WTC11 (cell line): ENCODE measurements around the gene SEMA6D. TPM values are rescaled to one million over a fixed set of nuclear protein-coding genes. Genes with fewer than 3 reads are reported as not detected.

Source experiments
- ATAC-seq: fragments of 200-7000 bp; cut with Tn5 transposase; 2 replicates; pipeline ENCODE4 v1.10.0; 2021; ENCODE audit warnings: mild to moderate bottlenecking, moderate library complexity
- CTCF ChIA-PET: fragments of 300-600 bp; sonication (Branson Sonifier 250); formaldehyde crosslinking; loops from one replicate; lab custom pipeline; 2021; ENCODE audit warnings: antibody characterized with exemption; lab: Charles Lee
- POLR2A ChIA-PET: fragments of 350-600 bp; sonication (Branson Sonifier 250); formaldehyde crosslinking; loops from one replicate; lab custom pipeline; 2021; ENCODE audit warnings: antibody characterized with exemption; lab: Charles Lee
- DNase-seq: peaks from one replicate; pipeline ENCODE4 v3.0.0; 2021; ENCODE audit warnings: low spot score
- H3K27ac Mint-ChIP-seq: 2 replicates; pipeline ENCODE4 v1.8.0; 2021; ENCODE audit warnings: mixed read lengths
- H3K27me3 Mint-ChIP-seq: 2 replicates; pipeline ENCODE4 v1.8.0; 2021; ENCODE audit warnings: low read depth, mild to moderate bottlenecking, moderate library complexity, mixed read lengths
- H3K36me3 Mint-ChIP-seq: 2 replicates; pipeline ENCODE4 v1.8.0; 2021; ENCODE audit warnings: mixed read lengths
- H3K4me1 Mint-ChIP-seq: 2 replicates; pipeline ENCODE4 v1.8.0; 2022; ENCODE audit warnings: mixed read lengths
- H3K4me3 Mint-ChIP-seq: 2 replicates; pipeline ENCODE4 v1.8.0; 2021; ENCODE audit warnings: mild to moderate bottlenecking, moderate library complexity, mixed read lengths
- H3K9me3 Mint-ChIP-seq: 2 replicates; pipeline ENCODE4 v1.8.0; 2021; ENCODE audit warnings: mixed read lengths
- ELF4 ChIP-seq: sonication (generic); formaldehyde crosslinking; IDR thresholded peaks from 2 replicates; pipeline ENCODE4 v1.8.1; 2022; ENCODE audit warnings: low read depth, mild to moderate bottlenecking, moderate library complexity, missing genetic modification reagents
- ETV6 ChIP-seq: sonication (generic); formaldehyde crosslinking; IDR thresholded peaks from 2 replicates; pipeline ENCODE4 v1.8.1; 2022; ENCODE audit warnings: mild to moderate bottlenecking, missing genetic modification reagents
- FOXJ3 ChIP-seq: sonication (generic); formaldehyde crosslinking; IDR thresholded peaks from 2 replicates; pipeline ENCODE4 v1.9.0; 2021; ENCODE audit warnings: missing genetic modification reagents, mild to moderate bottlenecking, borderline replicate concordance
- GRHL2 ChIP-seq: fragments of 250-450 bp; sonication (Bioruptor Pico); IDR thresholded peaks from 2 replicates; pipeline ENCODE4 v1.8.0; 2022; ENCODE audit warnings: mild to moderate bottlenecking, moderate library complexity; ENCODE audit not compliant: insufficient replicate concordance, severe bottlenecking
- NR2C2 ChIP-seq: sonication (generic); formaldehyde crosslinking; IDR thresholded peaks from 2 replicates; pipeline ENCODE4 v1.8.0; 2022; ENCODE audit warnings: mild to moderate bottlenecking, missing genetic modification reagents
- TCF7 ChIP-seq: sonication (generic); formaldehyde crosslinking; IDR thresholded peaks from 2 replicates; pipeline ENCODE4 v1.8.0; 2022; ENCODE audit warnings: mild to moderate bottlenecking, low read depth, missing genetic modification reagents, moderate library complexity
- TP53 ChIP-seq: sonication (generic); formaldehyde crosslinking; IDR thresholded peaks from 2 replicates; pipeline ENCODE4 v1.8.1; 2023; ENCODE audit warnings: mild to moderate bottlenecking, missing genetic modification reagents
- ZNF121 ChIP-seq: sonication (generic); formaldehyde crosslinking; IDR thresholded peaks from 2 replicates; pipeline ENCODE4 v1.8.0; 2023; ENCODE audit warnings: missing genetic modification reagents
- ZNF232 ChIP-seq: sonication (generic); formaldehyde crosslinking; IDR thresholded peaks from 2 replicates; pipeline ENCODE4 v1.8.0; 2022; ENCODE audit warnings: mild to moderate bottlenecking, missing genetic modification reagents
- ZNF396 ChIP-seq: fragments of 250-450 bp; sonication (Bioruptor Pico); IDR thresholded peaks from 2 replicates; pipeline ENCODE4 v1.8.0; 2021; ENCODE audit warnings: mild to moderate bottlenecking, moderate library complexity, borderline replicate concordance
- ZNF671 ChIP-seq: fragments of 250-450 bp; sonication (Bioruptor Pico); IDR thresholded peaks from 2 replicates; pipeline ENCODE4 v1.8.0; 2021; ENCODE audit warnings: mild to moderate bottlenecking
- total RNA-seq: library from RNA; stranded (reverse); gene quantifications from 3 replicates; pipeline ENCODE4 v1.2.3, GENCODE V29; 2021
- TF ChIP-seq, protein P1 (sequence below): fragments of 250-450 bp; sonication (Bioruptor Pico); IDR thresholded peaks from 2 replicates; pipeline ENCODE4 v1.9.0; 2021; ENCODE audit warnings: moderate library complexity, mild to moderate bottlenecking, inconsistent platforms, borderline replicate concordance
- TF ChIP-seq, protein P2 (sequence below): sonication (generic); formaldehyde crosslinking; IDR thresholded peaks from 2 replicates; pipeline ENCODE4 v1.8.1; 2023; ENCODE audit warnings: mild to moderate bottlenecking, moderate library complexity, missing genetic modification reagents
- TF ChIP-seq, protein P3 (sequence below): sonication (generic); formaldehyde crosslinking; IDR thresholded peaks from 2 replicates; pipeline ENCODE4 v1.8.1; 2022; ENCODE audit warnings: mild to moderate bottlenecking, moderate library complexity, missing genetic modification reagents
- TF ChIP-seq, protein P4 (sequence below): sonication (generic); formaldehyde crosslinking; IDR thresholded peaks from 2 replicates; pipeline ENCODE4 v1.8.0; 2022; ENCODE audit warnings: mild to moderate bottlenecking, missing genetic modification reagents
- TF ChIP-seq, protein P5 (sequence below): fragments of 250-450 bp; sonication (Bioruptor Pico); IDR thresholded peaks from 2 replicates; pipeline ENCODE4 v1.9.0; 2021; ENCODE audit warnings: mild to moderate bottlenecking
- TF ChIP-seq, protein P6 (sequence below): fragments of 250-450 bp; sonication (Bioruptor Pico); IDR thresholded peaks from 2 replicates; pipeline ENCODE4 v1.8.0; 2021; ENCODE audit warnings: mild to moderate bottlenecking
- TF ChIP-seq, protein P7 (sequence below): sonication (generic); formaldehyde crosslinking; IDR thresholded peaks from 2 replicates; pipeline ENCODE4 v1.8.1; 2022; ENCODE audit warnings: low read depth, mild to moderate bottlenecking, moderate library complexity, missing genetic modification reagents, borderline replicate concordance
- TF ChIP-seq, protein P8 (sequence below): sonication (generic); formaldehyde crosslinking; IDR thresholded peaks from 2 replicates; pipeline ENCODE4 v1.8.0; 2022; ENCODE audit warnings: mild to moderate bottlenecking, missing genetic modification reagents
- TF ChIP-seq, protein P9 (sequence below): sonication (generic); formaldehyde crosslinking; IDR thresholded peaks from 2 replicates; pipeline ENCODE4 v1.8.0; 2022; ENCODE audit warnings: missing genetic modification reagents
- TF ChIP-seq, protein P10 (sequence below): sonication (generic); formaldehyde crosslinking; IDR thresholded peaks from 2 replicates; pipeline ENCODE4 v1.8.1; 2022; ENCODE audit warnings: missing genetic modification reagents, borderline replicate concordance

SEMA6D gene
- total RNA-seq, 1 experiment from 2014 or later = 2.6 TPM

DNA sequence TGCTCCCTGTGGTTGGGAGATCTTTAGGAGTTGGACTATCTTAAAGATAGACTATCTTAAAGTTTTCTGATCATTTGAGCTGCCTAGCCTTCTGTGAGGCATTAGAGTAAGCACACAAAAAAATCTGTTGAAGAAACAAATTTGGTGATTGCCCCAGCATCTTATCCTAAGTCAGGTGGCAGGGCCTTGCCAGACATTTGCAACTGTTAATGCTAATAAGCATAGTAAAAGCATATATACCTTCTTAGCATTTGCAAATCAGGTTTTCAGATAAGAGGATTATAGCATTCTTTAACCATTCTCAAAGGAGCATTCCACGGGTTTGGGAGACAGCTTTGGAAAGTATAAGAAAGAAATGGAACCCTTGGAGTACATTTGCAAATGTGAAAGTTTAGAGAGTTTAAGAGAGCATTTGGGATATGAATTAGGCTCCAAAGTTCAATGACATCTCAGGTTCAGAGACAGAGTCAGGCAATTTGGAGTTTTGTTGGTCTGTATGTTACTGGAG is 61.0 kb downstream of the SEMA6D start (continued):
- TF ChIP-seq ZNF121 (CRISPR knock-in tag) = no peak
- TF ChIP-seq ZNF232 (CRISPR knock-in tag) = no peak
- TF ChIP-seq, protein P1, sequence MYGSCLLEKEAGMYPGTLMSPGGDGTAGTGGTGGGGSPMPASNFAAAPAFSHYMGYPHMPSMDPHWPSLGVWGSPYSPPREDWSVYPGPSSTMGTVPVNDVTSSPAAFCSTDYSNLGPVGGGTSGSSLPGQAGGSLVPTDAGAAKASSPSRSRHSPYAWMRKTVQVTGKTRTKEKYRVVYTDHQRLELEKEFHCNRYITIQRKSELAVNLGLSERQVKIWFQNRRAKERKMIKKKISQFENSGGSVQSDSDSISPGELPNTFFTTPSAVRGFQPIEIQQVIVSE (CRISPR knock-in tag) = no peak
- TF ChIP-seq TCF7 = no peak
- TF ChIP-seq NR2C2 (CRISPR knock-in tag) = no peak
- no peak for TF ChIP-seq ZNF396 (CRISPR knock-in tag)
- no peak for TF ChIP-seq ETV6 (CRISPR knock-in tag)
- TF ChIP-seq, protein P2, sequence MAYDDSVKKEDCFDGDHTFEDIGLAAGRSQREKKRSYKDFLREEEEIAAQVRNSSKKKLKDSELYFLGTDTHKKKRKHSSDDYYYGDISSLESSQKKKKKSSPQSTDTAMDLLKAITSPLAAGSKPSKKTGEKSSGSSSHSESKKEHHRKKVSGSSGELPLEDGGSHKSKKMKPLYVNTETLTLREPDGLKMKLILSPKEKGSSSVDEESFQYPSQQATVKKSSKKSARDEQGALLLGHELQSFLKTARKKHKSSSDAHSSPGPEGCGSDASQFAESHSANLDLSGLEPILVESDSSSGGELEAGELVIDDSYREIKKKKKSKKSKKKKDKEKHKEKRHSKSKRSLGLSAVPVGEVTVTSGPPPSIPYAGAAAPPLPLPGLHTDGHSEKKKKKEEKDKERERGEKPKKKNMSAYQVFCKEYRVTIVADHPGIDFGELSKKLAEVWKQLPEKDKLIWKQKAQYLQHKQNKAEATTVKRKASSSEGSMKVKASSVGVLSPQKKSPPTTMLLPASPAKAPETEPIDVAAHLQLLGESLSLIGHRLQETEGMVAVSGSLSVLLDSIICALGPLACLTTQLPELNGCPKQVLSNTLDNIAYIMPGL (CRISPR knock-in tag) = no peak
- TF ChIP-seq, protein P3, sequence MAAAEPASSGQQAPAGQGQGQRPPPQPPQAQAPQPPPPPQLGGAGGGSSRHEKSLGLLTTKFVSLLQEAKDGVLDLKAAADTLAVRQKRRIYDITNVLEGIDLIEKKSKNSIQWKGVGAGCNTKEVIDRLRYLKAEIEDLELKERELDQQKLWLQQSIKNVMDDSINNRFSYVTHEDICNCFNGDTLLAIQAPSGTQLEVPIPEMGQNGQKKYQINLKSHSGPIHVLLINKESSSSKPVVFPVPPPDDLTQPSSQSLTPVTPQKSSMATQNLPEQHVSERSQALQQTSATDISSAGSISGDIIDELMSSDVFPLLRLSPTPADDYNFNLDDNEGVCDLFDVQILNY (CRISPR knock-in tag) = no peak

DNA sequence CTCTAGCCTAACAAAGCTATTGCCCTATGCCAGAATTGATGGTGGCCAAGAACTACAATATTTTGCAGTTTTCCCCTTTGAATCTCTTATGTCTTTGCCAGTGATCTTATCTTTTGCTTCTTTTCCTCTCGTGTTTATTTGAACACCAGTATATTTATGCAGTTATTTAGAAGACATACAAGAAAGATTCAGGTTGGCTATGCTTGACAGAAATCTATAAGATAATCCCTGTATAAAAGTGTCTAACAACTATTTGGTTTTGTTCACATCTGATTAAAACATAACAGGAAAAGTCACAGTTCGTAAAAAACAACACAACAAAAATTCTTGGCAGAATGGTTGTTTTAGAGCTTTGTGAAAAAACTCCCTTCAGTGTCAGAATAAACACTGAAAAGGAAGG is 63.7 kb downstream of the SEMA6D start:
- POLR2A ChIA-PET = no interaction called here
- H3K27me3 Mint-ChIP-seq = no peaks in the 10 kb centered on the region
- H3K27ac Mint-ChIP-seq = no peak overlapping the region
- no peaks in the 10 kb centered on the region for H3K36me3 Mint-ChIP-seq
- CTCF ChIA-PET = interaction anchor here (1.6 kb wide), 1 partner anchor 207 kb away, joined by 4 read pairs; no protein-coding TSS in a partner anchor
- peaks cover 28% of the 10 kb centered on the region for H3K4me1 Mint-ChIP-seq
- no peak overlapping the region for H3K4me3 Mint-ChIP-seq
- no peak for DNase-seq
- H3K9me3 Mint-ChIP-seq = no peaks in the 10 kb centered on the region
- no peak for ATAC-seq
- TF ChIP-seq, protein P4, sequence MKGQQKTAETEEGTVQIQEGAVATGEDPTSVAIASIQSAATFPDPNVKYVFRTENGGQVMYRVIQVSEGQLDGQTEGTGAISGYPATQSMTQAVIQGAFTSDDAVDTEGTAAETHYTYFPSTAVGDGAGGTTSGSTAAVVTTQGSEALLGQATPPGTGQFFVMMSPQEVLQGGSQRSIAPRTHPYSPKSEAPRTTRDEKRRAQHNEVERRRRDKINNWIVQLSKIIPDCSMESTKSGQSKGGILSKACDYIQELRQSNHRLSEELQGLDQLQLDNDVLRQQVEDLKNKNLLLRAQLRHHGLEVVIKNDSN = no peak
- TF ChIP-seq, protein P5, sequence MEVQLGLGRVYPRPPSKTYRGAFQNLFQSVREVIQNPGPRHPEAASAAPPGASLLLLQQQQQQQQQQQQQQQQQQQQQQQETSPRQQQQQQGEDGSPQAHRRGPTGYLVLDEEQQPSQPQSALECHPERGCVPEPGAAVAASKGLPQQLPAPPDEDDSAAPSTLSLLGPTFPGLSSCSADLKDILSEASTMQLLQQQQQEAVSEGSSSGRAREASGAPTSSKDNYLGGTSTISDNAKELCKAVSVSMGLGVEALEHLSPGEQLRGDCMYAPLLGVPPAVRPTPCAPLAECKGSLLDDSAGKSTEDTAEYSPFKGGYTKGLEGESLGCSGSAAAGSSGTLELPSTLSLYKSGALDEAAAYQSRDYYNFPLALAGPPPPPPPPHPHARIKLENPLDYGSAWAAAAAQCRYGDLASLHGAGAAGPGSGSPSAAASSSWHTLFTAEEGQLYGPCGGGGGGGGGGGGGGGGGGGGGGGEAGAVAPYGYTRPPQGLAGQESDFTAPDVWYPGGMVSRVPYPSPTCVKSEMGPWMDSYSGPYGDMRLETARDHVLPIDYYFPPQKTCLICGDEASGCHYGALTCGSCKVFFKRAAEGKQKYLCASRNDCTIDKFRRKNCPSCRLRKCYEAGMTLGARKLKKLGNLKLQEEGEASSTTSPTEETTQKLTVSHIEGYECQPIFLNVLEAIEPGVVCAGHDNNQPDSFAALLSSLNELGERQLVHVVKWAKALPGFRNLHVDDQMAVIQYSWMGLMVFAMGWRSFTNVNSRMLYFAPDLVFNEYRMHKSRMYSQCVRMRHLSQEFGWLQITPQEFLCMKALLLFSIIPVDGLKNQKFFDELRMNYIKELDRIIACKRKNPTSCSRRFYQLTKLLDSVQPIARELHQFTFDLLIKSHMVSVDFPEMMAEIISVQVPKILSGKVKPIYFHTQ (CRISPR knock-in tag) = no peak
- TF ChIP-seq FOXJ3 (CRISPR knock-in tag) = no peak
- TF ChIP-seq, protein P6, sequence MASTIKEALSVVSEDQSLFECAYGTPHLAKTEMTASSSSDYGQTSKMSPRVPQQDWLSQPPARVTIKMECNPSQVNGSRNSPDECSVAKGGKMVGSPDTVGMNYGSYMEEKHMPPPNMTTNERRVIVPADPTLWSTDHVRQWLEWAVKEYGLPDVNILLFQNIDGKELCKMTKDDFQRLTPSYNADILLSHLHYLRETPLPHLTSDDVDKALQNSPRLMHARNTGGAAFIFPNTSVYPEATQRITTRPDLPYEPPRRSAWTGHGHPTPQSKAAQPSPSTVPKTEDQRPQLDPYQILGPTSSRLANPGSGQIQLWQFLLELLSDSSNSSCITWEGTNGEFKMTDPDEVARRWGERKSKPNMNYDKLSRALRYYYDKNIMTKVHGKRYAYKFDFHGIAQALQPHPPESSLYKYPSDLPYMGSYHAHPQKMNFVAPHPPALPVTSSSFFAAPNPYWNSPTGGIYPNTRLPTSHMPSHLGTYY (CRISPR knock-in tag) = no peak
- TF ChIP-seq, protein P7, sequence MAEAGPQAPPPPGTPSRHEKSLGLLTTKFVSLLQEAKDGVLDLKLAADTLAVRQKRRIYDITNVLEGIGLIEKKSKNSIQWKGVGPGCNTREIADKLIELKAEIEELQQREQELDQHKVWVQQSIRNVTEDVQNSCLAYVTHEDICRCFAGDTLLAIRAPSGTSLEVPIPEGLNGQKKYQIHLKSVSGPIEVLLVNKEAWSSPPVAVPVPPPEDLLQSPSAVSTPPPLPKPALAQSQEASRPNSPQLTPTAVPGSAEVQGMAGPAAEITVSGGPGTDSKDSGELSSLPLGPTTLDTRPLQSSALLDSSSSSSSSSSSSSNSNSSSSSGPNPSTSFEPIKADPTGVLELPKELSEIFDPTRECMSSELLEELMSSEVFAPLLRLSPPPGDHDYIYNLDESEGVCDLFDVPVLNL = no peak
- TF ChIP-seq, protein P8, sequence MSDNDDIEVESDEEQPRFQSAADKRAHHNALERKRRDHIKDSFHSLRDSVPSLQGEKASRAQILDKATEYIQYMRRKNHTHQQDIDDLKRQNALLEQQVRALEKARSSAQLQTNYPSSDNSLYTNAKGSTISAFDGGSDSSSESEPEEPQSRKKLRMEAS (CRISPR knock-in tag) = no peak
- no peak for TF ChIP-seq TP53
- TF ChIP-seq GRHL2 (CRISPR knock-in tag) = no peak
- no peak for TF ChIP-seq ELF4
- TF ChIP-seq ZNF671 (CRISPR knock-in tag) = no peak
- TF ChIP-seq, protein P9, sequence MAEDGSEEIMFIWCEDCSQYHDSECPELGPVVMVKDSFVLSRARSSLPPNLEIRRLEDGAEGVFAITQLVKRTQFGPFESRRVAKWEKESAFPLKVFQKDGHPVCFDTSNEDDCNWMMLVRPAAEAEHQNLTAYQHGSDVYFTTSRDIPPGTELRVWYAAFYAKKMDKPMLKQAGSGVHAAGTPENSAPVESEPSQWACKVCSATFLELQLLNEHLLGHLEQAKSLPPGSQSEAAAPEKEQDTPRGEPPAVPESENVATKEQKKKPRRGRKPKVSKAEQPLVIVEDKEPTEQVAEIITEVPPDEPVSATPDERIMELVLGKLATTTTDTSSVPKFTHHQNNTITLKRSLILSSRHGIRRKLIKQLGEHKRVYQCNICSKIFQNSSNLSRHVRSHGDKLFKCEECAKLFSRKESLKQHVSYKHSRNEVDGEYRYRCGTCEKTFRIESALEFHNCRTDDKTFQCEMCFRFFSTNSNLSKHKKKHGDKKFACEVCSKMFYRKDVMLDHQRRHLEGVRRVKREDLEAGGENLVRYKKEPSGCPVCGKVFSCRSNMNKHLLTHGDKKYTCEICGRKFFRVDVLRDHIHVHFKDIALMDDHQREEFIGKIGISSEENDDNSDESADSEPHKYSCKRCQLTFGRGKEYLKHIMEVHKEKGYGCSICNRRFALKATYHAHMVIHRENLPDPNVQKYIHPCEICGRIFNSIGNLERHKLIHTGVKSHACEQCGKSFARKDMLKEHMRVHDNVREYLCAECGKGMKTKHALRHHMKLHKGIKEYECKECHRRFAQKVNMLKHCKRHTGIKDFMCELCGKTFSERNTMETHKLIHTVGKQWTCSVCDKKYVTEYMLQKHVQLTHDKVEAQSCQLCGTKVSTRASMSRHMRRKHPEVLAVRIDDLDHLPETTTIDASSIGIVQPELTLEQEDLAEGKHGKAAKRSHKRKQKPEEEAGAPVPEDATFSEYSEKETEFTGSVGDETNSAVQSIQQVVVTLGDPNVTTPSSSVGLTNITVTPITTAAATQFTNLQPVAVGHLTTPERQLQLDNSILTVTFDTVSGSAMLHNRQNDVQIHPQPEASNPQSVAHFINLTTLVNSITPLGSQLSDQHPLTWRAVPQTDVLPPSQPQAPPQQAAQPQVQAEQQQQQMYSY (CRISPR knock-in tag) = no peak
- TF ChIP-seq, protein P10, sequence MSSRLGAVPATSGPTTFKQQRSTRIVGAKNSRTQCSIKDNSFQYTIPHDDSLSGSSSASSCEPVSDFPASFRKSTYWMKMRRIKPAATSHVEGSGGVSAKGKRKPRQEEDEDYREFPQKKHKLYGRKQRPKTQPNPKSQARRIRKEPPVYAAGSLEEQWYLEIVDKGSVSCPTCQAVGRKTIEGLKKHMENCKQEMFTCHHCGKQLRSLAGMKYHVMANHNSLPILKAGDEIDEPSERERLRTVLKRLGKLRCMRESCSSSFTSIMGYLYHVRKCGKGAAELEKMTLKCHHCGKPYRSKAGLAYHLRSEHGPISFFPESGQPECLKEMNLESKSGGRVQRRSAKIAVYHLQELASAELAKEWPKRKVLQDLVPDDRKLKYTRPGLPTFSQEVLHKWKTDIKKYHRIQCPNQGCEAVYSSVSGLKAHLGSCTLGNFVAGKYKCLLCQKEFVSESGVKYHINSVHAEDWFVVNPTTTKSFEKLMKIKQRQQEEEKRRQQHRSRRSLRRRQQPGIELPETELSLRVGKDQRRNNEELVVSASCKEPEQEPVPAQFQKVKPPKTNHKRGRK (CRISPR knock-in tag) = no peak
